ENCODE results near the gene FAM3C.

The FAM3C gene

GRCh38 chr7:121410829-121411596, 14.9 kb upstream of the FAM3C start:
- no peak for DNase-seq

DNA sequence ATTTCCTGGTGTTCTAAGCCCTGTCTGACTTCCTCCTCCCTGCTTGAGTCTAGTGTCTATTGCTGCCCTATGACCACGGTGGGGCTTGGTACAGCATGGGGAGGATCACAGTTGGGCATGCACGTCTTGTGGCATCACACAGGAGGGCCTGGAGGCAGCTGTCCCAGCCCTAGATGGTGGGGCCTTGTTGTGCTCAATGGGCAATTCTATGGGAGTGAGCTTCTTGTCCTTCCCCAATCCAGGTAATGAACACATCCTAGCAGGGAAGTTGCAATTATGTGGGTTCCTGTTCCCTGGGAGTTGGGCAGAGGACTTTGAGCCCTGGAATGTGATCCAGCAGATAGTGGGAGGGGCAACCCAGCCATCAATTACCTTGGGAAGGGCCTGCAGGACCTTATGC, 10.8 kb upstream of the FAM3C start:
- no peak for DNase-seq

DNA sequence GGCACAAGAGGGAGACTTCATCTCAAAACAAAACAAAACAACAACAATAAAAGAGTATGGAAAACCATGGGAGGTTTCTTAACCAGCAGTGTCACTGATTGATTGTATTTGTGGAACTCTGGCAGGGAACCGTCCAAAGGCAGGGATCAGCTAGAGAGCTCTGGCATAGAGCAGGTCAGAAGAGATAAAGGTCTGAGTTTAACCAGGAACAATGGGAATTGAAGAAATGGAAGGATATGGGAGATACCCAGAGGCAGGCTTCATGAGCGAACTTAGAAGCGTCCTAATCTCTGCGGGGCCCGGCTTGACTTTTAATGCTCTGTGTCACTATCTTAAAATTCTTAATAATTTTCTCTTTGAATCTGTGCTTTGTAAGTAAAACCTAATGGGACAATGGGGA, 10.4 kb upstream of the FAM3C start:
- no peak for DNase-seq

DNA sequence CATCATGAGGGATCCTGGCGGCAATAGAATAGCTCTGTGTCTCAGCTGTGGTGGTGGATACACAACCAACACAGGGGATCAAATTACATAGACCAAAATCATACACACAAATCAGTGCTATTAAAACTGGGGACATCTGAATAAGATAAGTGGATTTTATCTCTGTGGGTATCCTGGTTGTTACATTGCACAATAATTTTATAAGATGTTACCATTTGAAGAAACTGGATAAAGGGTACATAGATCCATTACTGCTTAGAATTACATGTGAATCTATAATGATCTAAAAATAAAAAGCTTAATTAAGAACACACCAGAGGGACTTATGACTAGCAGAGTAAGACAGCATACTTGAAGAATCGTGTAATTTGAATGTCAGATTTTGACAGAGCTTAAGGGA, 8.2 kb upstream of the FAM3C start:
- no peak for DNase-seq

- DNase-seq = no peak
These were observed 6.6 kb upstream of the FAM3C start for GRCh38 chr7:121402701-121403100.

DNA sequence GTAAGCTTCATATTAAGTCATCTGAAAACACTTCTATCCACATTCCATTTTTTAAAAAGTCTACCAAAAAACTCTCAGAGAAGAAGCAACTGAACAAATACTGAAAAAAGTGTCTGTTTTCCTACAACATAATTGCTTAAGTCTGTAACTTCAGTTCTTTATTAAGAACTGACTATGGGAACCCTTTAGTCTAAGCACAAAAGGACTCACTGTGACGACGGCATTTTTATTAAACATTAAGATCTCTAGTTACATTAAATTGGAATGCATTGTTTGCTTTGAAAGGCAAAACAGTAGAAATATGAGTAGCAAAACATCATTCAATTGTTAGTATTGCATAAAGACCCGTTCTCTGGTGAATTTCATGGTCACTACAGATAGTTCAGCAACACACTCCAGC, 5.8 kb upstream of the FAM3C start:
- no peak for DNase-seq

DNA sequence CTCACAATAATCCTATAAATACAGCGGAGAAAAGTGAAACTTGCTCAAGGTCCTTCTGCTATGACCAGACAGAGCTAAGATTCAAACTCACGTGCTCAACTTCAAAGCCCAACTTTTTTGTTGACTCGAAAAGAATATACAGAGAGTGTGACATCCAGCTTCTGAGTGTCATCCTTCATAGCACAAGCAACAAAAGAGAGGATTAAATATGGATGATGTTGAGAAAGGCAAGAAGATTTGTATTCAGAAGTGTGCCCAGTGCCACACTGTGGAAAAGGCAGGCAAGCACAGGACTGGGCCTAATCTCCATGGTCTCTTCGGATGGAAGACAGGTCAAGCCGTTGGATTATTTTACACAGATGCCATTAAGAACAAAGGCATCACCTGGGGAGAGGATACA, 2.1 kb upstream of the FAM3C start:
- DNase-seq = no peak

DNA sequence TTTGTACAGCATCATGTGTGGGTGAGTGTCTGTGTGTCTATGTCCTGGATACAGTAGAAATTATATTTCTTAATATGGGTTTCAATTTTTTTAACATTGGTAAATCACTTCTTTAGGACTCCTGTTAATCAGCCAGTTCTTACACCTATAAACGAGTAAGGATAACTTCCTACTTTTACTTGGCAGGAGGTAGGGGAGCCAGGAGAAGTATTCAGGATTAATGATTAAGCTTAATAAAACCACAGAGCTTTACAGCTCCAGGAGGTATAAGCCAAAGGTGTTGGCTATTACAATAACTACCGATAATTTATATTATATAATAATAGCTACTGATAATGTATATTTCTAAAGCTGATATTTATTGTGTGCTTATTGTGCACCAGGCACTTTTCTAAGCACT, 1.7 kb upstream of the FAM3C start:
- DNase-seq = no peak

- no peak for DNase-seq
These were observed 1.3 kb upstream of the FAM3C start for GRCh38 chr7:121397361-121397760.

GRCh38 chr7:121395494-121395960, 581 bp downstream of the FAM3C start:
- DNase-seq = no peak

- DNase-seq = no peak
These were observed 1.4 kb downstream of the FAM3C start for GRCh38 chr7:121394709-121395140.

DNA sequence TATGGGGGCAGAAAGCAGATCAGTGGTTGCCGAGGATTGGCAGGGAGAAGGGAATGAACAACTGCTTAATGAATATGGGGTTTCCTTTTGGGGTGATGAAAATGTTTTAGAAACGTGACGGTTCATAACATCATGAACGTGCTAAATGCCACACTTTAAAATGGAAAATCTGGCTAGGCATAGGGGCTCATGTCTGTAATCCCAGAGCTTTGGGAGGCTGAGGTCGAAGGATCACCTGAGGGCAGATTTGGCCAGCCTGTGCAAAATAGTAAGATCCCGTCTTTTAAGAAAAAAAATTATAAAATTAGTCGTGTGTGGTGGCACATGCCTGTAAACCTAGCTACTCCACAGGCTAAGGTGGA, 3.1 kb downstream of the FAM3C start:
- no peak for DNase-seq

DNA sequence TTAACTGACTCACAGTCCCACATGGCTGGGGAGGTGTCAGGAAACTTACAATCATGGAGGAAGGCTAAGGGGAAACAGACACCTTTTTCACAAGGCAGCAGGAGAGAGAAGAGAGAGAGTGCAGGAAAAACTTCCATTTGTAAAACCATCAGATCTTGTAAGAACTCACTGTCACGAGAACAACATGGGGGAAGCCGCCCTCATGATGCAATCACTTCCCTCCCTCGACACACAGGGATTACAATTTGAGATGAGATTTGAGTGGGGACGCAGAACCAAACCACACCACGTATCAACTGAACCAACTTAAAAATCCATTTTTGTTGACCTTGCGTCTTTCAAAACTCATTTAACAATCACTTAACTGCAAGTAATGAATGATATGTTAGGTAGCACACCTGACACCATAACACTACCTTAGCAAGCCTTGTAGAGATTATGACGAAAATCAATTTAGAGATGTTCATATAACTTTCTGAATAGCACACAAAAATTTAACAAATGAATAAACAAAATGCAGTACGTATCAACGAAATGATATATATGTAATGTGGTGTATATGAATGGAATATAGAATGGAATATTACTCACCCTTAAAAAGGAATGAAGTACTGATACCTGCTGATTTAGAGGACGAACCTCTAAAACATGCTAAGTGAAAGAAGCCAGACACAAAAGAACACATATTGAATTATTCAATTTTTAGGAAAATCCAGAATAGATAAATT, 3.7 kb downstream of the FAM3C start:
- DNase-seq = no peak

DNA sequence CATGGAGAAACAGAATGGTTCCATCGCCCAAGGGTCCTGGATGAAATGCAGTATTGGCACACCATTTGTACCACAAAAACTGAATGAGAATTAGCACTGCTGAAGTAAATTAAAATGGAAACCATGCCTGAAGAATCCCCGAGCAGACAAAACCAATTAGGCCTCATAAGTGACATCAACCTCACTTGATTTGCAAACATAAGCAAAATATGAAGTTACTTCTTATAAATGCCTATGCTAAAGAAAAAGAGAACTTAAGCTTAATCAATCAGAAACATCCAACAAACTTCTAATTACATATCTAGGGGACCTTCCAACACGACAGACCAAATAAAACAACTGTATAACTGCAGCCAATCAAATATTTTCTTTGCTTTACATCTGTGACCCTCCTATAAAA, 4.4 kb downstream of the FAM3C start:
- DNase-seq = no peak

DNA sequence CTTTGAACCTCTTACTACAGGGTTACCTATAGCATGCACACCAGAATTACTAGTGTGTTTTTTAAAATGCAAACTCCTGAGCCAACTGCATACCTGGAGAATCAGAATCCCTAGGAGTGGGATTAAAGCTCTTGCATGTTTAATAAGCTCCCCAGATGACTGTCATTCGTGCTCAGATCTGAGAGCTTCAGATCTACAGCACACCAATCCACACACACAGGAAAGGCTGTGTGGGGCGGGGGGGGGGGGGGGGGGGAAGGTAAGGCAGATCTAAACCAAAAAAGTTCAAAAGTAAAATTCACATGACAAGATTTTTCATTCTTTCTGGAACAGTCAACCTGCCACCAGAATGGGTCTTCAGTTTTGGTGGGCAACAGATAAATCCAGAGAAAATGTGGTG, 5.5 kb downstream of the FAM3C start:
- DNase-seq = no peak

DNA sequence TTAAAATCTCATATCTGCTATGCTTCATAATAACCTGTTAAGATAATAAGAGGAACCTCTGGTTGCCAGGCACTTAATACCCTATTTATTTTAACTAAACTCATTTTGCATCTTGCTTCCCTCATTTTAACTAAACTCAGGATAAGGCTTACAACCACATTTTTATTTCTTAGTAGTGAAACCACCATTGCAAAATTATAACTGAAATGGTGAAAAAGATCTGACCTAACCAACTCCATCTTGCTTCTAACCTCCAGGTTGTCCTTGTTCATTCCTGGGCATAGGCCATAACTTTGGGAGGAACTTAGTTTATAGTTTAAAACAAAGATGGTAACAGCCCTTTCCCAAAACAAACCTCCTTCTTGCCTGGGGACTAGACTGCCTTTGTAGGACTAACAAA, 6.0 kb downstream of the FAM3C start:
- no peak for DNase-seq

DNA sequence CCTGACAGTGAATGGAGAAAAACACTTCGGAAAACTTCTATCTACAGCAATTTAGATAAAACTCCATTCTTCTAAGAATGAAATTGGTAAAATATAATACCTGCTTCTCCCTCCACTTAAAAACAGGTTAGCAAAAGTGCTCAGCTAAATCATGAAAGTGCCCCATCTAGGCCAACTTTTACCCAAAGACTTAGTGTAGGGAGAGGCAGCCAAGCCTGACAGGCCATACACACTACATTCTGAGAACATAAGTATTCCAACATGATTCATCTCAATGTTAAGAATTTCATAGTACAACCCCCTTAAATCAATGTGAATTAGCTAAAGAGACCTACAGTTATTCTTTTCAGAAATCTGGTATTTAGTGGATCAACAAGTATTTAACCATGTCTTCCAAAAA, 7.2 kb downstream of the FAM3C start:
- no peak for DNase-seq

DNA sequence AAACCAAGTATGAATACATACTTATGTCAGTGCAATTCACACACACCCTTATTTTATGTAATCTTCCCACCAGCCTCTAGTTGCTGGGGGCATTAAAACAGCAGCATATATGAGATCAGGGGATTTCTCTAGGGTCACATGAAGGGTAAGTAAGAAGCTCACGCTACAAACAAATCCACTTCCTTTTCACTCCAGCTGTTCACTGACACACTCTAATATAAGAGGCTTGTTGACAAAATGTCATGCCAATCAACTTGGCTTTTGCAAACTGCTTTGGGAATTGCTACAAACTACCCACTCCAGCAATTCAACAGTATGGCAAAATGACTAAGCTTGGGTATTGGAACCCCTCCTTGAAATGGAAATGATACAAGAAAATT, 10.3 kb downstream of the FAM3C start:
- DNase-seq = peak; percentile 72

- no peak for DNase-seq
These were observed 10.9 kb downstream of the FAM3C start for GRCh38 chr7:121385056-121385799.

- no peak for DNase-seq
These were observed 11.8 kb downstream of the FAM3C start for GRCh38 chr7:121384265-121384664.

DNA sequence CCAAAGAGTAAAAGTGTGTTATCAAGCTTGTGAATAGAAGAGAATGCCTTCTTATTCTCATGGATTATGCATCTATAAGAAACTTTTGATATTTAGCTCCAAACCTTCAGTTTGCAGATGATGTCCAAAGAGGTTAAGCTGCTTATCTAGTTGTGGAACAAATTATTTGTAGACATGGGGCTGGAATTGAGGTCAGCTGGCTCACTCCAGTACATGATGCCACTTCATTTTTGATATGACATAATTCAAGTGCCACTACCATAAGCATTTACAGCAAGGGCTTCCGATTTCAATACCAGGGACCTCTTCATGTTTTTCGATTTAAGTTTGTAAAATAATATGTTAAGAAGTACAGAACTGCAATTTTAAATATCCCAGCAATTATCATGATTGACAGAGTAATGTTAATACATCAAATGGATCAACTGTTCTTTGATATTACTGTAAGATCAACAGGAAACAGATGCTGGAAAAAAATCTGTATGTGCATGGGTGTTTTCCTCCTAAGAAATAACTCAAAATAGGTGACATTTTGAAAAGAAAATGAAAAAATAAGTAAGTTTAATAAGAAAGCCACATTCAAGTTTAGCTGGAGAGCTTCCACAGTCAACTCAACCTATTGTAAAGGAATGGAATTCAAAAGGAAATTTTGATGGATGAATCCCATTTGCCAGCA, 12.7 kb downstream of the FAM3C start:
- DNase-seq = no peak

DNA sequence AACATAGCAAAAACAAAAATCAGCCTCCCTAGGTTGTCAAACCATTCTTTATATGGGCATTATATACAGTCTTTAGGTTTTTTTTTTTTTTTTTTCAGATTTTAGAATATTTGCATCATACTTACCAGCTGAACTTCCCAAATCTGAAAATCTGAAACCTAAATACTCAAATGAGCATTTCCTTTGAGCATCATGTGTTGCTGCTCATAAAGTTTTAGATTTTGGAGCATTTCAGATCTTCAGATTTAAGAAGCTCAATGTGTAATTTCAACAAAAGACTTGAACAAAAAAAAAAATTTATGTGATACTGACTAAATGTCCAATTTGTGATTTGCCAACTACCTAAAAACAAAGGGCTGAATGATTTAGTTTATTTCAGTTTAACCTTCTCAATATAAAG, 13.6 kb downstream of the FAM3C start:
- no peak for DNase-seq

GRCh38 chr7:121379930-121380329, 16.2 kb downstream of the FAM3C start:
- DNase-seq = no peak
